ENCODE data around the gene POMT2. TPM values are rescaled to one million over a fixed set of nuclear protein-coding genes. Genes with fewer than 3 reads are reported as not detected.
"Not testable (repeated sequence)": the region's sequence is repeated elsewhere in the genome, so short reads cannot be mapped to it uniquely, and the experiment has no call there.

Gene POMT2, protein sequence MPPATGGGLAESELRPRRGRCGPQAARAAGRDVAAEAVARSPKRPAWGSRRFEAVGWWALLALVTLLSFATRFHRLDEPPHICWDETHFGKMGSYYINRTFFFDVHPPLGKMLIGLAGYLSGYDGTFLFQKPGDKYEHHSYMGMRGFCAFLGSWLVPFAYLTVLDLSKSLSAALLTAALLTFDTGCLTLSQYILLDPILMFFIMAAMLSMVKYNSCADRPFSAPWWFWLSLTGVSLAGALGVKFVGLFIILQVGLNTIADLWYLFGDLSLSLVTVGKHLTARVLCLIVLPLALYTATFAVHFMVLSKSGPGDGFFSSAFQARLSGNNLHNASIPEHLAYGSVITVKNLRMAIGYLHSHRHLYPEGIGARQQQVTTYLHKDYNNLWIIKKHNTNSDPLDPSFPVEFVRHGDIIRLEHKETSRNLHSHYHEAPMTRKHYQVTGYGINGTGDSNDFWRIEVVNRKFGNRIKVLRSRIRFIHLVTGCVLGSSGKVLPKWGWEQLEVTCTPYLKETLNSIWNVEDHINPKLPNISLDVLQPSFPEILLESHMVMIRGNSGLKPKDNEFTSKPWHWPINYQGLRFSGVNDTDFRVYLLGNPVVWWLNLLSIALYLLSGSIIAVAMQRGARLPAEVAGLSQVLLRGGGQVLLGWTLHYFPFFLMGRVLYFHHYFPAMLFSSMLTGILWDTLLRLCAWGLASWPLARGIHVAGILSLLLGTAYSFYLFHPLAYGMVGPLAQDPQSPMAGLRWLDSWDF
- polyA plus RNA-seq (2013, experiment 1 of 2; ENCODE audit: insufficient read length), result 29.7 TPM
- 21.2 TPM for polyA plus RNA-seq (2013, experiment 2 of 2; ENCODE audit: insufficient read length)

GRCh38 chr14:77320238-77320935, at the start of gene POMT2:
Gene POMT2, minus strand, starts transcription at chr14:77320883. Its CDS starts 202 bp downstream, at chr14:77320681.
- peak; percentile 89 for DNase-seq

GRCh38 chr14:77369285-77369684, 48.6 kb upstream of the POMT2 start:
- DNase-seq, result no peak

DNA sequence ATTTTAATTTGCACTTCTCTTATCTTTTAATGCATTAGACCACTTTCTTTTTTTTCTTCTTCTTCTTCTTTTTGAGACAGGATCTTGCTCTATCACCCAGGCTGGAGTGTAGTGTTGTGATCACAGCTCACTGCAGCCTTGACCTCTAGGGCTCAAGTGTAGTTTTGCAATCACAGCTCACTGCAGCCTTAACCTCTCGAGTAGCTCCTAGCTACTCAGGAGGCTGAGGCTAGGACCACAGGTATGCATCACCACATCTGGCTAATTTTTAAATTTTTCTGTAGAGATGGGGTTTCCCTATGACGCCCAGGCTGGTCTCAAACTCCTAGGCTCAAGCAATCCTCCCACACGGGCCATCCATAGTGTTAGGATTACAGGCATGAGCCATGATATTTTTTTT, 43.5 kb upstream of the POMT2 start:
- DNase-seq, result no peak

DNA sequence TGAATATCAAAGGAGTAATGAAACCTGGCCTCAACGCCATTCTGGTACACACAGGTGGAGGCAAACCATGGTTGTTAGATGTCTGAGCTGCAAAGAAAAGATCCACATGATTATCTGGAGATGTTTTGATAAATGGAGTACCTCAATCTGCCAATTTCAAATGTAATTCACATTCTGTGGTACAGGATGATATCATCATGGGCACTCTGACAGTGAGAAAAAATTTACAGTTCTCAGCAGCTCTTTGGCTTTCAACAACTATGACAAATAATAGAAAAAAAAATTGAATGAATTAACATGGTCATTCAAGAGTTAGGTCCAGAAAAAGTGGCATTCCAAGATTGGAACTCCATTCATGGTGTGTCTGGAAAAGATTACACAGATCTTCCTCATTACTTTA, 38.9 kb upstream of the POMT2 start:
- DNase-seq, result no peak

DNA sequence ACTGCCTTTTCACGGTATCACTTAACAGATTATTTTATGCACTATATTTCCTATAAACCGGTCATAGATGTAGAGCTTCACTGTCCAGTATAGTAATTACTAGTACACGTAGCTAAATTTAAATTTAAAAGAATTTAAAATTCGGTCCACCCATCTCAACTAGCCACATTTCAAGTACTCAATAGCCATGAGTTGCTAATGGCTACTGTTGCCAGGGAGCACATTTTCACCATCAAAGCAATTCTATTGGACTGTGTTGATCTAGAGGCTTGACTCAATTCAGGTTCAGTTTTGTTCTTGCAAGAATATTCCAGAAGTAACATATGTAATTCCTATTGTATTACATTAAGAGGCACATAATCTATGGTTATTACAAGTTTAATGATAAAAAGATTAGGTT, 36.2 kb upstream of the POMT2 start:
- DNase-seq, result no peak

- DNase-seq, result no peak
Observed at GRCh38 chr14:77355811-77356210, 35.1 kb upstream of the POMT2 start.

DNA sequence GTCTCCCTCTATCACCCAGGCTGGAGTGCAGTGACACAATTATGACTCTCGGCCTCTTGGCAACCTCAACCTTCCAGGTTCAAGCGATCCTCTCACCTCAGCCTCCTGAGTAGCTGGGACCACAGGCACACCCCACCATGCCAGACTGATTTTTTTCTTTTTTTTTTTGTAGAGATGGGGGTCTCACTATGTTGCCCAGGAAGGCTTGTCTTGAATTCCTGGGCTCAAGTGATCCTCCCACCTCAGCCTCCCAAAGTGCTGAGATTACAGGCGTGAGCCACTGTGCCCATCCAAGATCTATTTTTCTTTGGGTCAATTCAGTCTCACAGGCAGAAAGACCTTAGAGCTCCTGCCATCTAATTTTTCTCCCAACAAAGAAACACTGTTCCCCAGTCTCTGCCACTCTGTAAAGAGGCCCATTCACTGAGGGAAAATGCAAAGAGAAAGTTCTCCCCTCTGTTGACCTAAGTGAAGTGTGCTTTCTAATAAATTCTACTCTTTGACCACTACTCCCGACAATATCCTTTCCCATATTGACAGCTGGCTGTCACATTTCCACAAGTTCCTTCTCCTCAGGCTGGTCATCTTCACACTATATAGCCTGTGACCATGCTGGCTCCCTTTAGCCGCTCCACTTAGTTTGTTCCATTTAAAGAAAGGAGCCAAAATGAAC, 32.9 kb upstream of the POMT2 start:
- DNase-seq, result no peak

DNA sequence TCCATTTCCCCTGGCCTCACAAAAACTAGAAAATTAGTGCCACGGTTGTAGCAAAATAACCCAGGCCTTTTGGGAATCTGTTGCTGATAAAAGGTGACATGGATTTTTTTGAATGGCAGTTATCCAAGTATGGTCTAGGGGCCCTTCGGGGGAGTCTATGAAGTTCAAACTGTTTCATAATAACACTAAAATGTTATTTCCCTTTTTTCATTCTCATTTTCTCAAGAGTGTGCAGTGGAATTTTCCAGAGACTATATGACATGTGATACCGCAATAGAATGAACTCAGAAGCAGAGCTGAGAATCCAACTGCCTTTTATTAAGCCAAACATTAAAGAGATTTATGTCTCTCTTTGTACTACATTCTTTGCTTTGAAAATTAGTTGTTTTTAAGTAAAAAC, 27.1 kb upstream of the POMT2 start:
- no peak for DNase-seq

- DNase-seq, result no peak
Observed at GRCh38 chr14:77346495-77346894, 25.8 kb upstream of the POMT2 start.

GRCh38 chr14:77344377-77344996, 23.8 kb upstream of the POMT2 start:
- DNase-seq, result no peak

GRCh38 chr14:77343662-77344061, 23.0 kb upstream of the POMT2 start:
- no peak for DNase-seq

DNA sequence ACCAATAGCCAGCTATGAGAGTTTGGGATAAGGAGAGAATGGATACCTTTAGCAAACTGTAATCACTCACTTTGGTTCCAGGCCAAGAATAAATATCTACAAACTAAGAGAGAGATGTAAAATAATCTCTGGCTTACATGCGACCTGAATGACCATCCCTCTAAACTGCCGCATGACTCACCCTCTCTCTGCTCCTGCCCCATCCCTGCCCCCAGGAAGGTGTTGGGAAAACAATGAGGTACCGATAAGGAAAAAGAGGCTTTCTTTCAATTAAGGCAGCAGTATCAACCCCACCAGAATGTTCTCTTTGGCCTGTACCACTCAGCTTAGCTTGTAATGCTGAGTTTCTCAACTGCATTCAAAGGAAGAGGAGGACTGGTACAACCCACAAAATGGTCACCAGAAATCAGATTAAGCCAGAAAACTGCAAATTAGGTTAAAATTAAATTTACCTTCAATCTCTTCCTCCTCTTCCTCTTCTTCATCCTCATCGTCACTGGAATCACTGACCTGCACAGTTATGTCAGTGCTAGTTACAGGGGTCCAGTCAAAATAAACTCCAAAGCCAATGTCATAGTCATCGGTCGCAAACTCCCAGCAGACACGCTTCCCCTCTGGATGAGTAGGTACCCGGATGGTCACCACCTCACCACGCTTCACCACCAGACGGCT, 22.2 kb upstream of the POMT2 start:
- DNase-seq, result no peak

DNA sequence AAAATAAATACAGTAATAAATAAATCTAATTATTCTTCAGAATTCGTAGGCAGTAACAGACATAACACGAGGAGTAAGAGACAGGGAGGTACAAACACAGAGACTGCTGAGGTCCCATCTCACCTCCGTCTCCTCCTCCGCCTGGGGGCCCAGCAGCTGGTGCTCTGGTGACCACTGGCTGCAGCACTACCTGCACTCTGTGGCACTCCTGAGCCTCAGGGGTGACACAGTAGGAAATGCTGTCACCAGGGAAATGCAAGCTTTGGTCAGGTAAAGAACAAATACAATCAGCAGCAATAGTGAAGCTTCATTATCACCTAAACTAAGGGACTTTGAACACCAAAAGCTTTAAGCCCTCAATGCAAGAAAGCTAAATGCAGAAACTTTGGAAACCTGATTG, 19.7 kb upstream of the POMT2 start:
- no peak for DNase-seq

- peak; percentile 39 for DNase-seq
Observed at GRCh38 chr14:77339407-77339806, 18.7 kb upstream of the POMT2 start.

- DNase-seq, result no peak
Observed at GRCh38 chr14:77338302-77338701, 17.6 kb upstream of the POMT2 start.

GRCh38 chr14:77337880-77338279, 17.2 kb upstream of the POMT2 start:
- DNase-seq, result no peak

GRCh38 chr14:77337255-77337654, 16.6 kb upstream of the POMT2 start:
- not testable (repeated sequence) for DNase-seq

DNA sequence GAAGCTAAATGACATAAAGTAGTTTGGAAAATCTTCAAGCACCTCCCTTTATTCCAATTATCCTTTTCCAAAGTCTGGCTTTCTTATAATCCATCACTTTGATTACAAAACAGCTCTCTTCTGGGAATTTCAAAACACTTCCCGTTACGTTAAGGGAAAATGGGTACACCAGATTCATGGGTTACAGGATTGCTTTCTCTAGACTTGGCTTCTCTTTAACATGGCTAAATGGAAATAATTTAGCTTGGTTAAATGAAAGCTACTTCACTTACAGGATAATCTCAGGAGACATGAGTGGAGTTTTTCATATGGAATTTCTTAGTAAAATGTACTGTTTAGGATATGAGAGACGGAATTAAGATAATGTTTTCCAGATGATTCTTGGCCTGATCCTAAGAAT, 14.9 kb upstream of the POMT2 start:
- DNase-seq, result no peak

GRCh38 chr14:77329872-77330271, 9.2 kb upstream of the POMT2 start:
- DNase-seq, result no peak

GRCh38 chr14:77327111-77327510, 6.4 kb upstream of the POMT2 start:
- DNase-seq, result no peak

GRCh38 chr14:77325746-77326094, 5.0 kb upstream of the POMT2 start:
- no peak for DNase-seq

Measured in fibroblast of skin of back (primary cell).